Fibroblast of skin of abdomen (primary cell): ENCODE measurements around the gene FDXR.

Experiments
- DNase-seq: peaks from one replicate; pipeline ENCODE4 v3.0.0-alpha.2; 2013

FDXR gene

DNA sequence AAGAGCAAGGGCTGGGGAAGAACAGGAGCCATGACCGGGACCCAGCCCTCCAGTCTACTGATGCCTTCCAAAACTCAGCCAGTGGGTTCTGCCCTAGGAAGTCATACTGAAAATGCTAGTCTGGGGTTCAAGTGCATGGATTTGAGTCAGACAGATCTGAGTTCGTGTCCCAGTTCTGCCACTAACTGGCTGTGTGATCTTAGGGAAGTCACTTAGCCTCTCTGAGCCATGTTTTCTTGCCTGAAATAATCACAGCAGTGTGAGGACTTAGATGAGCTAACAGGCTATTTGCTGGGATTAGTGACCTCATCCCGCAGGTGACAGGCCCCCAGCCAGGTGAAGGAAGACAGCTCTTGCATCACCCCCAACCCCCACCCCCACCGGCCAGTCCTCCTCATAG is 17.5 kb downstream of the FDXR start:
- DNase-seq: no peak

DNA sequence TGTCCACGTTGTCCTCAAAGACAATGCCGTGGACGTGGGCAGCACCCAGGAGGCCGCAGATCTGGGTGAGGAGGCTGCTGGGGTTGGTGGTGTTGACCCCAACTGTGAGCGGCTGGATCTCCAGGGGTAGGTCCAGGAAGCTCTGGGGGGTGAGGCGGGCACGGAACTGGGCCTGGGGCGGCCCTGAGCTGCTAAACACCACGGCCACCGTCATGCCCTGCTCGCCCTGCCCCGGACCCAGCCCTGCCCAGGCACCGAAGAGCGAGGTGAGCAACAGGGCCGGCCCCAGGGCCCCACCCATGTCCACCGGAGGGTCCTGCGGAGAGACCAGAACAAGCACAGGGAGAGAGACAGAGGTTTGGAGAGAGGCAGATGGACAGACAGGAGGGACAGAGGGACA is 18.0 kb downstream of the FDXR start:
- DNase-seq: no peak

GRCh38 chr17:74853669-74854068 is 19.1 kb downstream of the FDXR start:
- no peak for DNase-seq

- no peak for DNase-seq
These were observed 19.8 kb downstream of the FDXR start for GRCh38 chr17:74853048-74853397.

DNA sequence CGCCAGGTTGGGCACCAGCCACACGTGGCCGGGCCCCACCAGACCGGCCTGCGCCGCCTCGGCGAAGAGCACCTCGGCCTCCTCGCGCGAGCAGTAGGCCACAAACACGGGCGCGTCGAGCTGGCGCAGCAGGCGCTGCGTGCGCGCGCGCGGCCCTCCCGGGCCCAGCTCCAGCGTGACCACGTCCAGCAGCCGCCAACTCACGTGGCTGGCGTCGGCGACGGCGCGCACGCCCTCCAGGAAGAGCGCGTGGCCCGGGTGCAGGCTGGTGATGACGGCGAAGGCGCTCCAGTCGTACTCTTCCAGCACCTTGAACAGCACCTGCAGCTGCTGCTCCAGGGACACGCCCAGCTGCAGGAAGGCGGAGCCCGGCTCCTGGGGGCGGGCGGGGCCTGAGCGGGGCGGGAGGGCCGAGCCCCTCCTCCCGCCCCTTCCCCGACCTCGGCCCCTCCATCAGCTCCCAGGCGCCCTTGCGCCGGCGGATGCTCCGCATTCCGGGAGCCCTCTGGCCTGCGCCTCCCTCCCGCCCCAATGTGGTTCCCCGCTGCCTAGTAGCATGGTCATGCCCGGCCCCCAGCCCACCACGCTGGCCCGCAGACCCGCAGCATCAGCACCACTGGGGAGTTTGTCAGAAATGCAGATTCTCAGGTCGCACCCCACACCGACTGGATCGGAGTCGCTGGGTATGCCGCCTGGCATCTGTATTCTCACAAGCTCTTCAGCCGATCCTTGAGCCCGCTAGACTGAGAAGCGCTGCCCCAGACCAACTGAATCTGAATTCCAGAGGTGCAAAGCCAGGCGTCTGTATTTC is 20.4 kb downstream of the FDXR start:
- DNase-seq: no peak

GRCh38 chr17:74851612-74852236 is 21.1 kb downstream of the FDXR start:
- no peak for DNase-seq

GRCh38 chr17:74850914-74851313 is 21.9 kb downstream of the FDXR start:
- no peak for DNase-seq

DNA sequence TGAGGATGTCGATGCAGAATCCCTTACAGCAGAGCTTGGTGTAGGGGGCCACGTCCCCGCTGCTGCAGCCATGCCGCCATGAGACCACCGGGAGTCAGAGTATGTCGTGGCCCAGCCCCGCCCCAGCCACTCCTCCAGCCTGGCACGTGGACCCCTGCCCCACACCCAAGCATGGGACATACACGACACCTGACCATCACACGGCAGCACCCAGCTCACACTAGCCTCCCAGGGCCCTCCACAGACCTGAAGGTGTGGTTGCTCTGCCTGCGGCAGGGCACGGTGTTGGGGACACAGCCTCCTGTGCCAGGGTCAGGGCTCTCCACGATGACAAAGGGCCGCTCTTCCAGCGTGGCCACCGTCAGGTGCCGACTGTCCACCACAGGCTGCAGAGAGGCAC is 22.5 kb downstream of the FDXR start:
- DNase-seq: no peak

- DNase-seq: no peak
These were observed 24.0 kb downstream of the FDXR start for GRCh38 chr17:74848656-74849399.

GRCh38 chr17:74846621-74847020 is 26.2 kb downstream of the FDXR start:
- no peak for DNase-seq

GRCh38 chr17:74843352-74843627 is 29.5 kb downstream of the FDXR start:
- DNase-seq: no peak

DNA sequence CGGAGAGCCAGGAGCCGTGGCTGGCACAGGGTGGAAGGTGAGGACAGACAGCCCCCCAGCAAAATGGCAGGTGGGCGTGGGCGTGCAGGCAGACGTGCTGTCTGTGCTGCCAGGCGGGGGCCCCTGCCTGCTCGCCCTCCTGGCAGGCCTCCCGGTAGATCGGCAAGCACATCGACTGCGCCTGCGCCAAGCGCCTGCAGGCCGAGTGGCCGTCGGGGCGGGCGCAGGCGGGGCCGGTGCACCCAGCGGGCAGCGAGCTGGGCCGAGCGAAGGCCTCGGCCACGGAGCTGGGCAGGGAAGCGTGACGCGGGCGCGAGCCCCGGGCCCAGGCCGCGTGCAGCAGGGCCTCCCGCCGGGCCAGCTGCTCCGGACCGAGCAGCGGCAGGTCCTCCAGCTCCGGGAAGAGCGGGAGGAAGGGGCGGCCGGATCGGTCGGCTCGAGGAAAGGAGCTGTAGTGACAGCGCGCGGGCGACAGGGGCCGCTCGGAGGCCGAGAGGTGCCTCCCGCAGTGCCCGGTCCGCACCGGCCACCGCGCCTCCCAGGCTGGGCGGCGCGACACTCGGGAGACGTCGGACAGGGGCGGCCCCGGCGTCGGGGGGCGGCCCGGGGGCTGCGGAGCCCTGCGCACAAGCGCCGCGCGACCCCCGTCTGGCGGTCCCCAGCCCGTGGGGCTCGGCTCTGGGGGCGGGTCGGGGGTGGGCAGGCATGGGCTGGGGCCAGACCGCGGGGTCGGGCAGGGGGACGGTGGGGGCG is 30.0 kb downstream of the FDXR start:
- peak; percentile 47 for DNase-seq

DNA sequence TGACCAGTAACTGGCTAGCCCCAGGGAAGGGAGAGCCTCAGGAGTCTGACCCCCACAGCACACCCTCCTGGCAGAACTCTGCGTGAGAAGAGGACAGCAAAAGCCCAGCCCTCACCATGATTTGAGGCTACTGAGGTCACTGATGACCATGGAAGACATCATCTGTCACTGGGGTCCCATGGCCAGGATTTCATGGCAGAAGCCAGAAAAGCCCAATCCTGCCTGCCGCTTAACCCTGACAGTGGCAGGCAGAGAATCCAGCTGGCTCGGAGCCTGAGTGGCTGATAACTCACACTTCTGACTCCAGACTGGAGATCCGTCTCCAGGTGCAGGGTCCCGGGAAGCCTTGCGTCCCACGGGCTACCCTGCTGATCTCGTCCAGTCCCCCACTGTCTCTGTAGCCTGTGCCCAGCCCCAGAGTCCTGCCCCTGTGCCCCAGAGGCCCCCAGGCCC is 30.6 kb downstream of the FDXR start:
- DNase-seq: no peak

DNA sequence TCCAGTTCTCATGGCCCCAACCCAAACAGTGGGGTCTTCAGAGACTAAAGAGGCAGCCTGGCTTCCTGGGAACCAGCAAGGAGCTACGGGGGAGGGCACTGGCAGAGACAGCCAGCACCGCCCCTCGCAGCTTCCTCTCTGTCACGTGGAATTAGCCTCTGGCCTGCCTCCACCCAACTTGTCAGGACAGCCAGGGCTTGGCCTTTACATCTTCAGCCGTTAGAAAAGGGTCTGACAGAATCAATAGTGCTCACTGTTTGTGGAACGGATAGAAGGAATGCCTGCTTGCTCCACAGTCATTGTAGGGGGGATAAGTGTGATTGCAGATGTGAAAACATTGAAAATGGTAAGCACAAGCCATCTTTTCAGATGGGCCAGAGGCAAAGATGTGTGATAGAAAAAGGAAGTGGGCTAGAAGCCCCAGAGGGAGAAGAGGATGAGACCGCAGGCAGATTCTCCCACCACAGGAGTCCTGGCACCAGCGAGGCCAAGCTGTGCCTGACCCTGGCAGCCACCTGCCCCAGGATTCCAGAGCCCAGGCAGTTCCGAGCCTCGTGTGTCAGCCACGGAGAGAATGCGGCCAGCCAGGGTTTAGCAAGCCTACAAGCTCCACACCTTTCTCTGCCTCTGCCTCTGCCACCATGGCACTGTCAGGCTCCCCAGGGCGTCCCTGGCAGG is 31.7 kb downstream of the FDXR start:
- no peak for DNase-seq

DNA sequence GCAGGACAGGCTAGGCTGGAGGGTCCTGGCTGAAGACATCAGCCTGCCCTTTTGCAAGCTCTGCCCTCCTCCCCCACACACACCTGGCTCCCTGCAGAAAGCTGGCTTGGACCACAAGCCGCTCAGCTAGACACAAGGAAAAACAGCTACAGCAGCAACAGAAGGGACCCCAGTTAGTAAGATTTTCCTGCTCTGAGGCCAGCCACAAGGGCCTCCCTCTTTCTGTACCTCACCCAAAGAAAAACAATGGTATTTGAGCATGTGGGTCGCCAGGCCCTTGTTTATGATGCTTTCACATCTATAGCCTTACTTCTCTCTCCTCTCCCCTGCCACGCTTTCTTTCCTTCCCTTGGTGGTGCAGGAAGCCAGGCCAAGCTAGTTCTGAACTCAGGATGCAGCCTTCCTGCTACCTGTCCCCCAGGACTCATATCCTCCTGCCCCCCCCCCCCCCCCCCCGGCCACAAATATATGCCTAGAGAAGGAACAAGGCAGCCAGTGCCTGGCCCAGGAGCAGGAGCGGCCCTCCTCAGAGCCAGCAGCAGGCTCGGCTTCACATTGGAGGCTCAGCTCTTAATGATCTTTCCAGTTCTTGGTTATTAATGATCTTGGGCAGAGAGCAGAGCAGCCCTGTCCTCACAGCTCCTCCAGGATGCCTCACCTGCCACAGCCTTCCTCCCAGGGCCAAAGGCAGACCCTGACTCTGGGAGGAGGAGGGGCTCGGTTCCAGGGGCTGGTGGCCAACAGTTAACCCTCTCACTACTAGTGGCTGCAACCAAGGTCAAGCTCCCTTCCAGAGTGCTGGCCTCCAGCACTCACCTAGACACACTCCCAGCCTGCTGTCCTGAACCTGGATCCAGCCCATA is 32.6 kb downstream of the FDXR start:
- no peak for DNase-seq

GRCh38 chr17:74838274-74838673 is 34.5 kb downstream of the FDXR start:
- DNase-seq: no peak

DNA sequence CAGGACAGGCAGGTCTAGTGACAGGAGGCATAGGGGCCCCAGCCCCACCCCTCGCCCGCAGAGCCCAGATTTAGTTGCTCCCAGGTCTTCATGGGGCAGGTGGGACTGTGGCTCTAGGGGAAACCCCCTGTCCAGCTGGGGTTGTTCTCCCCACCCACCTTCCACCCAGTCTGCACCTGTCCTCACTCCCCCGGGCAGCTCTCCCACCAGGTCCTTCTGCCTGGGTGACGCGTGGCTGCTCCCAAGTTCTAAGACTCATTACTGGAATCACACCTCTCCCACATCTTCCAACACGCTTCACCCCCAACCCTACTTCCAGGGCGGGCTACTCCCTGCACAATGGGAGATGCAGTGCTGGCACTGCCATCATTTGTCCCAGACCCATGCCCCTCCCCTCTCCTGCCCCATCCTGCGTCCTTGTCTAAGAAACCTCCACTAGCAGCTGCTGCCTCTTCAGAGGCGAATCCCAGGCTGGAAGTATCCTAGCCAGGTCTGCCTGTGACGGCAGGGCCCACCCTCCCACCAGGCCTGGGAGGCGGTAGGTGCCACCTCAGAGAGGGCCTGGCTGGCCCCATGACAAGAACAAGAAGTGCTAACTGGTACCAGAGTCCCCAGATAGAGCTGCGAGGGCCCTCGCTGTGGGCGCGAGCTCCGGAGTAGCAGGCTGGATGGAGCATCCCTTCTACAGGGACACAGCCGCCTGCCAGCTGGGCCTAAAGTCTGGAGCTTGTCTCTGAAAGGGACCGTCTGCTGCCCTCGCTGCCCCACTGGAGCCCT is 35.9 kb downstream of the FDXR start:
- DNase-seq: no peak

- no peak for DNase-seq
These were observed 36.6 kb downstream of the FDXR start for GRCh38 chr17:74836191-74836590.

- no peak for DNase-seq
These were observed 39.1 kb downstream of the FDXR start for GRCh38 chr17:74833501-74834377.

DNA sequence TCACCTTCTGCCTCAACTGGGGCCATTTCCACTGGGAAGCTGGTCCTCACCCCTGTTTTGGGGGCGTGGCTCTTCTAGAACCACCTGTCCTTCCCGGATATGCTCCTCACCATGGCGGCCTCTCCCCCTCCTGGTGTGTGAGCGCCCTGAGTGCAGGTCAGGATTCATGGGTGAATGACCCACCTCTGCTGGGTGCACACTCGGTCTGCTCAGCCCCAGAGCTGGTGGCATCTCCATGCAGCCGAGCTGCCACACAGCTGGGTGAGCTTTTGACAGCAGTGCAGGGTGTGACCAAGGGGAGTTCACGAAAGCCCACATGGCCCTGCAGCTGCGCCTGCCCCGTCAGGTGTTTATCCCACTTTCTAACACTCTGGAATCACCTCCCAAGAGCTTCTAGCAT is 40.4 kb downstream of the FDXR start:
- DNase-seq: no peak
